SK-N-MC (cell line): ENCODE data around the gene ATP6V0A4.

Experiments
- DNase-seq: peaks from one replicate; pipeline ENCODE4 v3.0.0-alpha.2; 2011; ENCODE audit warnings: low read depth, low spot score
- H3K27ac ChIP-seq: fragments of 200-600 bp; sonication (generic); 2 replicates; pipeline ENCODE4 v1.5.1; 2016; ENCODE audit warnings: mixed run types
- H3K36me3 ChIP-seq: fragments of 200-600 bp; sonication (generic); 2 replicates; pipeline ENCODE4 v1.6.1; 2017; ENCODE audit warnings: antibody characterized with exemption, low read length, mixed read lengths; ENCODE audit not compliant: insufficient read depth
- H3K4me3 ChIP-seq: fragments of 200-600 bp; sonication (generic); 2 replicates; pipeline ENCODE4 v1.5.1; 2016
- H3K9ac ChIP-seq: fragments of 200-600 bp; sonication (generic); 2 replicates; pipeline ENCODE4 v1.8.0; 2017; ENCODE audit warnings: mixed run types, mixed read lengths; ENCODE audit not compliant: insufficient read length
- H3K9me3 ChIP-seq: fragments of 200-600 bp; sonication (generic); 2 replicates; pipeline ENCODE4 v1.6.1; 2017; ENCODE audit warnings: low read depth, mild to moderate bottlenecking, antibody characterized with exemption, low read length, moderate library complexity, mixed read lengths
- EZH2 ChIP-seq: fragments of 200-600 bp; sonication (generic); IDR thresholded peaks from one replicate; pipeline ENCODE4 v1.6.1; 2017; ENCODE audit warnings: antibody characterized with exemption
- FOXP2 ChIP-seq: optimal IDR thresholded peaks from 2 replicates; pipeline ENCODE3; 2011; ENCODE audit warnings: mild to moderate bottlenecking, moderate library complexity; ENCODE audit not compliant: insufficient read depth; ENCODE audit errors: extremely low read length, control extremely low read depth
- POLR2AphosphoS5 ChIP-seq: IDR thresholded peaks from 2 replicates; pipeline ENCODE4 v1.6.1; 2012; ENCODE audit warnings: mild to moderate bottlenecking, low read depth, low read length, borderline replicate concordance

Gene ATP6V0A4

GRCh38 chr7:138796038-138796615, 1.9 kb downstream of the ATP6V0A4 start:
- no peak for TF ChIP-seq EZH2
- TF ChIP-seq POLR2AphosphoS5 = no peak
- no peak for TF ChIP-seq FOXP2
- H3K4me3 ChIP-seq = no peak overlapping the region
- H3K9ac ChIP-seq = no peak overlapping the region
- no peak overlapping the region for H3K27ac ChIP-seq
- H3K36me3 ChIP-seq = no peaks in the 10 kb centered on the region
- no peaks in the 10 kb centered on the region for H3K9me3 ChIP-seq
- DNase-seq = no peak

GRCh38 chr7:138785587-138786437, 12.2 kb downstream of the ATP6V0A4 start:
- Histone ChIP-seq H3K36me3 (no peaks in the 10 kb centered on the region), H3K4me3 (no peak overlapping the region), H3K9ac (no peak overlapping the region), H3K27ac (no peak overlapping the region), H3K9me3 (no peaks in the 10 kb centered on the region)
- TF ChIP-seq EZH2 = no peak
- TF ChIP-seq FOXP2 = no peak
- no peak for TF ChIP-seq POLR2AphosphoS5
- DNase-seq = no peak

- no peak overlapping the region for H3K27ac ChIP-seq
- no peak overlapping the region for H3K4me3 ChIP-seq
- H3K9me3 ChIP-seq = no peaks in the 10 kb centered on the region
- TF ChIP-seq FOXP2 (no peak), EZH2 (no peak), POLR2AphosphoS5 (no peak)
- no peak overlapping the region for H3K9ac ChIP-seq
- DNase-seq = no peak
- H3K36me3 ChIP-seq = no peaks in the 10 kb centered on the region
Measured at GRCh38 chr7:138784692-138785091, 13.3 kb downstream of the ATP6V0A4 start.

- no peaks in the 10 kb centered on the region for H3K36me3 ChIP-seq
- no peak overlapping the region for H3K4me3 ChIP-seq
- H3K27ac ChIP-seq = no peak overlapping the region
- H3K9me3 ChIP-seq = no peaks in the 10 kb centered on the region
- DNase-seq = no peak
- TF ChIP-seq POLR2AphosphoS5 = no peak
- TF ChIP-seq EZH2 = no peak
- no peak for TF ChIP-seq FOXP2
- no peak overlapping the region for H3K9ac ChIP-seq
Measured at GRCh38 chr7:138781004-138781403, 17.0 kb downstream of the ATP6V0A4 start.

GRCh38 chr7:138776166-138776833, 21.7 kb downstream of the ATP6V0A4 start:
- no peaks in the 10 kb centered on the region for H3K9me3 ChIP-seq
- no peak overlapping the region for H3K9ac ChIP-seq
- DNase-seq = no peak
- H3K27ac ChIP-seq = no peak overlapping the region
- H3K36me3 ChIP-seq = no peaks in the 10 kb centered on the region
- no peak overlapping the region for H3K4me3 ChIP-seq
- no peak for TF ChIP-seq EZH2

- Histone ChIP-seq H3K36me3 (no peaks in the 10 kb centered on the region), H3K9ac (no peak overlapping the region), H3K4me3 (no peak overlapping the region), H3K27ac (no peak overlapping the region), H3K9me3 (no peaks in the 10 kb centered on the region)
- DNase-seq = no peak
- TF ChIP-seq FOXP2 (no peak), EZH2 (no peak), POLR2AphosphoS5 (no peak)
Measured at GRCh38 chr7:138773817-138774216, 24.2 kb downstream of the ATP6V0A4 start.

GRCh38 chr7:138773176-138773575, 24.8 kb downstream of the ATP6V0A4 start:
- Histone ChIP-seq H3K27ac (no peak overlapping the region), H3K9ac (no peak overlapping the region), H3K36me3 (no peaks in the 10 kb centered on the region), H3K9me3 (no peaks in the 10 kb centered on the region), H3K4me3 (no peak overlapping the region)
- no peak for DNase-seq
- TF ChIP-seq EZH2 (no peak), POLR2AphosphoS5 (no peak), FOXP2 (no peak)

GRCh38 chr7:138770904-138771303, 27.1 kb downstream of the ATP6V0A4 start:
- H3K27ac ChIP-seq = no peak overlapping the region
- H3K4me3 ChIP-seq = no peak overlapping the region
- no peaks in the 10 kb centered on the region for H3K9me3 ChIP-seq
- H3K9ac ChIP-seq = no peak overlapping the region
- no peak for DNase-seq
- H3K36me3 ChIP-seq = no peaks in the 10 kb centered on the region
- TF ChIP-seq FOXP2 = no peak

- H3K4me3 ChIP-seq = no peak overlapping the region
- H3K27ac ChIP-seq = no peak overlapping the region
- H3K9ac ChIP-seq = no peak overlapping the region
- H3K36me3 ChIP-seq = no peaks in the 10 kb centered on the region
- no peak for DNase-seq
- TF ChIP-seq POLR2AphosphoS5 (no peak), EZH2 (no peak), FOXP2 (no peak)
- no peaks in the 10 kb centered on the region for H3K9me3 ChIP-seq
Measured at GRCh38 chr7:138768241-138768640, 29.8 kb downstream of the ATP6V0A4 start.
